ENCODE data around the gene LHFPL2. TPM values are rescaled to one million over a fixed set of nuclear protein-coding genes. Genes with fewer than 3 reads are reported as not detected.

The LHFPL2 gene
- total RNA-seq, 2 experiments from 2014 or later: 0.27 to 0.31 TPM

- CTCF ChIA-PET: interaction anchor here (0.6 kb wide), 1 partner anchor 430 kb away, joined by 3 read pairs; no protein-coding TSS in a partner anchor
Measured at GRCh38 chr5:78536661-78537196, 111.8 kb downstream of the LHFPL2 start.

GRCh38 chr5:78534905-78535200 is 113.7 kb downstream of the LHFPL2 start:
- POLR2A ChIA-PET: no interaction called here
- CTCF ChIA-PET: no interaction called here

More at GRCh38 chr5:78536661-78537196, 111.8 kb downstream of the LHFPL2 start:
- POLR2A ChIA-PET: no interaction called here

GRCh38 chr5:78534148-78534904 is 114.2 kb downstream of the LHFPL2 start:
- POLR2A ChIA-PET: no interaction called here

GRCh38 chr5:78533356-78533755 is 115.2 kb downstream of the LHFPL2 start:
- POLR2A ChIA-PET: no interaction called here
- CTCF ChIA-PET: no interaction called here

More at GRCh38 chr5:78534148-78534904, 114.2 kb downstream of the LHFPL2 start:
- CTCF ChIA-PET: no interaction called here

- ChIA-PET CTCF (no interaction called here), POLR2A (no interaction called here)
Measured at GRCh38 chr5:78530342-78531096, 118.1 kb downstream of the LHFPL2 start.

- POLR2A ChIA-PET: no interaction called here
- CTCF ChIA-PET: no interaction called here
Measured at GRCh38 chr5:78527925-78528324, 120.6 kb downstream of the LHFPL2 start.

- CTCF ChIA-PET: interaction anchor here (0.6 kb wide), 1 partner anchor 163 kb away, joined by 3 read pairs; no protein-coding TSS in a partner anchor
- POLR2A ChIA-PET: no interaction called here
Measured at GRCh38 chr5:78527054-78527859, 121.3 kb downstream of the LHFPL2 start.

- ChIA-PET CTCF (no interaction called here), POLR2A (no interaction called here)
Measured at GRCh38 chr5:78526049-78526525, 122.5 kb downstream of the LHFPL2 start.

- ChIA-PET POLR2A (no interaction called here), CTCF (interaction anchor here (0.7 kb wide), 1 partner anchor 1697 kb away, joined by 3 read pairs; no protein-coding TSS in a partner anchor)
Measured at GRCh38 chr5:78523314-78524193, 125.0 kb downstream of the LHFPL2 start.

GRCh38 chr5:78522476-78523260 is 125.9 kb downstream of the LHFPL2 start:
- POLR2A ChIA-PET: no interaction called here
- CTCF ChIA-PET: no interaction called here

- ChIA-PET CTCF (no interaction called here), POLR2A (interaction anchor here (0.6 kb wide), 1 partner anchor 361 kb away, joined by 5 read pairs; no protein-coding TSS in a partner anchor)
Measured at GRCh38 chr5:78521455-78521854, 127.1 kb downstream of the LHFPL2 start.

GRCh38 chr5:78519198-78519941 is 129.2 kb downstream of the LHFPL2 start:
- ChIA-PET CTCF (no interaction called here), POLR2A (interaction anchor here (0.6 kb wide), 1 partner anchor 202 kb away, joined by 4 read pairs; no protein-coding TSS in a partner anchor)

- CTCF ChIA-PET: no interaction called here
- POLR2A ChIA-PET: no interaction called here
Measured at GRCh38 chr5:78518365-78519197, 130.0 kb downstream of the LHFPL2 start.

- CTCF ChIA-PET: no interaction called here
- POLR2A ChIA-PET: no interaction called here
Measured at GRCh38 chr5:78515670-78516069, 132.9 kb downstream of the LHFPL2 start.

- POLR2A ChIA-PET: no interaction called here
- CTCF ChIA-PET: no interaction called here
Measured at GRCh38 chr5:78514427-78515330, 133.9 kb downstream of the LHFPL2 start.

- CTCF ChIA-PET: no interaction called here
- POLR2A ChIA-PET: no interaction called here
Measured at GRCh38 chr5:78513441-78513840, 135.1 kb downstream of the LHFPL2 start.

Data from activated CD8-positive, alpha-beta memory T cell treated with anti-CD3 and anti-CD28 coated beads for 36 hours (primary cell).